ENCODE results near the gene SDK1. TPM values are rescaled to one million over a fixed set of nuclear protein-coding genes. Genes with fewer than 3 reads are reported as not detected.

Gene SDK1
- total RNA-seq, 3 donors from 2014 or later (not counting 1 experiment from before 2014, with no cell fraction given) = 0.05 to 0.11 TPM; not detected in 1

- TF ChIP-seq CTCF (IDR thresholded peaks at IDR 0.05) = no peak
- ATAC-seq = no peak
Observed at GRCh38 chr7:4043988-4044387, 742.9 kb downstream of the SDK1 start.

GRCh38 chr7:4045450-4045849, 744.4 kb downstream of the SDK1 start:
- H3K27me3 ChIP-seq (ENCODE audit: control insufficient read depth, insufficient read depth, low read length) = no peaks in the 10 kb centered on the region
- intact Hi-C loops (cut with micrococcal nuclease) = no loop called here
- TF ChIP-seq CTCF (IDR thresholded peaks at IDR 0.05) = no peak
- no peaks in the 10 kb centered on the region for H3K36me3 ChIP-seq (ENCODE audit: control insufficient read depth, insufficient read depth, low read length)
- DNase-seq (no peak), ATAC-seq (no peak)
- H3K27ac Mint-ChIP-seq = no peak overlapping the region
- no peak overlapping the region for H3K27ac ChIP-seq (ENCODE audit: low read length)
- 93% methylated on average over 15 of the region's 15 CpGs for WGBS (ENCODE audit: insufficient coverage)
- no peaks in the 10 kb centered on the region for H3K36me3 Mint-ChIP-seq
- H3K4me3 ChIP-seq (ENCODE audit: low read length) = no peak overlapping the region
- H3K4me3 Mint-ChIP-seq = no peak overlapping the region
- H3K27me3 Mint-ChIP-seq (ENCODE audit: low read depth in 2 of 2) = peaks cover 5 to 6% of the 10 kb centered on the region in 2 donors
- no peaks in the 10 kb centered on the region for H3K9me3 ChIP-seq (ENCODE audit: control insufficient read depth, insufficient read depth, low read length)
- no peaks in the 10 kb centered on the region for H3K4me1 ChIP-seq (ENCODE audit: control insufficient read depth, insufficient read depth, low read length)
- H3K4me1 Mint-ChIP-seq = no peaks in the 10 kb centered on the region
- H3K9me3 Mint-ChIP-seq = no peaks in the 10 kb centered on the region

More at GRCh38 chr7:4043988-4044387, 742.9 kb downstream of the SDK1 start:
- intact Hi-C loops (cut with micrococcal nuclease) = no loop called here
- H3K27me3 Mint-ChIP-seq (ENCODE audit: low read depth in 2 of 2) = peaks cover 5 to 6% of the 10 kb centered on the region in 2 donors
- H3K27ac Mint-ChIP-seq = no peak overlapping the region
- DNase-seq = no peak
- WGBS (ENCODE audit: insufficient coverage) = 89% methylated on average over 9 of the region's 9 CpGs
- Histone ChIP-seq H3K36me3 (ENCODE audit: control insufficient read depth, insufficient read depth, low read length) (no peaks in the 10 kb centered on the region), H3K27me3 (ENCODE audit: control insufficient read depth, insufficient read depth, low read length) (no peaks in the 10 kb centered on the region), H3K4me3 (ENCODE audit: low read length) (no peak overlapping the region), H3K9me3 (ENCODE audit: control insufficient read depth, insufficient read depth, low read length) (no peaks in the 10 kb centered on the region), H3K4me1 (ENCODE audit: control insufficient read depth, insufficient read depth, low read length) (no peaks in the 10 kb centered on the region), H3K27ac (ENCODE audit: low read length) (no peak overlapping the region)
- no peak overlapping the region for H3K4me3 Mint-ChIP-seq
- no peaks in the 10 kb centered on the region for H3K36me3 Mint-ChIP-seq
- no peaks in the 10 kb centered on the region for H3K4me1 Mint-ChIP-seq
- no peaks in the 10 kb centered on the region for H3K9me3 Mint-ChIP-seq

GRCh38 chr7:4045975-4046374, 744.9 kb downstream of the SDK1 start:
- Histone ChIP-seq H3K4me1 (ENCODE audit: control insufficient read depth, insufficient read depth, low read length) (no peaks in the 10 kb centered on the region), H3K36me3 (ENCODE audit: control insufficient read depth, insufficient read depth, low read length) (no peaks in the 10 kb centered on the region), H3K4me3 (ENCODE audit: low read length) (no peak overlapping the region), H3K27me3 (ENCODE audit: control insufficient read depth, insufficient read depth, low read length) (no peaks in the 10 kb centered on the region), H3K27ac (ENCODE audit: low read length) (no peak overlapping the region), H3K9me3 (ENCODE audit: control insufficient read depth, insufficient read depth, low read length) (no peaks in the 10 kb centered on the region)
- intact Hi-C loops (cut with micrococcal nuclease) = no loop called here
- Mint-ChIP-seq H3K4me1 (no peaks in the 10 kb centered on the region), H3K9me3 (no peaks in the 10 kb centered on the region), H3K36me3 (no peaks in the 10 kb centered on the region), H3K4me3 (no peak overlapping the region), H3K27ac (no peak overlapping the region), H3K27me3 (ENCODE audit: low read depth in 2 of 2) (peaks cover 5 to 6% of the 10 kb centered on the region in 2 donors)
- TF ChIP-seq CTCF (IDR thresholded peaks at IDR 0.05) = no peak
- ATAC-seq (no peak), DNase-seq (no peak)
- 96% methylated on average over 8 of the region's 8 CpGs for WGBS (ENCODE audit: insufficient coverage)

- H3K9me3 ChIP-seq (ENCODE audit: control insufficient read depth, insufficient read depth, low read length) = no peaks in the 10 kb centered on the region
- H3K4me1 ChIP-seq (ENCODE audit: control insufficient read depth, insufficient read depth, low read length) = no peaks in the 10 kb centered on the region
- Mint-ChIP-seq H3K36me3 (no peaks in the 10 kb centered on the region), H3K27me3 (ENCODE audit: low read depth in 2 of 2) (peaks cover 9 to 10% of the 10 kb centered on the region in 2 donors), H3K4me1 (no peaks in the 10 kb centered on the region), H3K27ac (no peak overlapping the region), H3K9me3 (no peaks in the 10 kb centered on the region), H3K4me3 (no peak overlapping the region)
- H3K27ac ChIP-seq (ENCODE audit: low read length) = no peak overlapping the region
- H3K36me3 ChIP-seq (ENCODE audit: control insufficient read depth, insufficient read depth, low read length) = no peaks in the 10 kb centered on the region
- intact Hi-C loops (cut with micrococcal nuclease) = no loop called here
- no peak overlapping the region for H3K4me3 ChIP-seq (ENCODE audit: low read length)
- WGBS (ENCODE audit: insufficient coverage) = 92% methylated on average over 14 of the region's 14 CpGs
- DNase-seq = no peak
- ATAC-seq = no peak
- no peaks in the 10 kb centered on the region for H3K27me3 ChIP-seq (ENCODE audit: control insufficient read depth, insufficient read depth, low read length)
- TF ChIP-seq CTCF (IDR thresholded peaks at IDR 0.05) = no peak
Observed at GRCh38 chr7:4048336-4048735, 747.3 kb downstream of the SDK1 start.
